Measurements from ENCODE around the gene TRIM44.

Gene TRIM44

GRCh38 chr11:35810045-35810645 is 147.6 kb downstream of the TRIM44 start:
- H3K4me3 ChIP-seq (ENCODE audit: low read length), result no peak overlapping the region
- TF ChIP-seq, protein P1, sequence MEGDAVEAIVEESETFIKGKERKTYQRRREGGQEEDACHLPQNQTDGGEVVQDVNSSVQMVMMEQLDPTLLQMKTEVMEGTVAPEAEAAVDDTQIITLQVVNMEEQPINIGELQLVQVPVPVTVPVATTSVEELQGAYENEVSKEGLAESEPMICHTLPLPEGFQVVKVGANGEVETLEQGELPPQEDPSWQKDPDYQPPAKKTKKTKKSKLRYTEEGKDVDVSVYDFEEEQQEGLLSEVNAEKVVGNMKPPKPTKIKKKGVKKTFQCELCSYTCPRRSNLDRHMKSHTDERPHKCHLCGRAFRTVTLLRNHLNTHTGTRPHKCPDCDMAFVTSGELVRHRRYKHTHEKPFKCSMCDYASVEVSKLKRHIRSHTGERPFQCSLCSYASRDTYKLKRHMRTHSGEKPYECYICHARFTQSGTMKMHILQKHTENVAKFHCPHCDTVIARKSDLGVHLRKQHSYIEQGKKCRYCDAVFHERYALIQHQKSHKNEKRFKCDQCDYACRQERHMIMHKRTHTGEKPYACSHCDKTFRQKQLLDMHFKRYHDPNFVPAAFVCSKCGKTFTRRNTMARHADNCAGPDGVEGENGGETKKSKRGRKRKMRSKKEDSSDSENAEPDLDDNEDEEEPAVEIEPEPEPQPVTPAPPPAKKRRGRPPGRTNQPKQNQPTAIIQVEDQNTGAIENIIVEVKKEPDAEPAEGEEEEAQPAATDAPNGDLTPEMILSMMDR (IDR thresholded peaks at IDR 0.05; ENCODE audit: insufficient read depth, low read depth, low read length, missing control alignments), result no peak
- DNase-seq (ENCODE audit: low read depth), result no peak

- TF ChIP-seq, protein P1 (IDR thresholded peaks at IDR 0.05; ENCODE audit: insufficient read depth, low read depth, low read length, missing control alignments), result no peak
- H3K4me3 ChIP-seq (ENCODE audit: low read length), result no peak overlapping the region
- no peak for DNase-seq (ENCODE audit: low read depth)
Measured at GRCh38 chr11:35811783-35812182, 149.2 kb downstream of the TRIM44 start.

DNA sequence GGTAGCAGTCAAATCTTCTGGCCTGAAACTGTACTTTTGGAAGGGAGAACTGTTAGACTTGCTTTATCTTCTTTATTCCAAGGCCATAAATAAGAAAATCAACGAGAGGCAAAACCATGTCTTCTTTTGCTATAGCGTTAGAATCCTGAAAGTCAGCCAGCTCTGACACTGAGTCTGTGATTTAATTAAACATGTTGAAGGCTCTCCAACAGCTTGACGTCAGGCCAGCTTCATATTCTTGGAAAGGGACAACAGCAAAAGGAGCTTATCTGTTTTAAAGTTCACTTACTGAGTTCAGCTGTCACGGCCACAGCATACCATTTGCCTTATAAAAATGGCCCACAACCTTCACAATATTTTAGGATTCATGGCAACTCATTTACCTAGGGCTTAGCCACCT is 150.3 kb downstream of the TRIM44 start:
- TF ChIP-seq, protein P1 (IDR thresholded peaks at IDR 0.05; ENCODE audit: insufficient read depth, low read depth, low read length, missing control alignments), result no peak
- H3K4me3 ChIP-seq (ENCODE audit: low read length), result no peak overlapping the region
- no peak for DNase-seq (ENCODE audit: low read depth)

GRCh38 chr11:35814081-35814695 is 151.6 kb downstream of the TRIM44 start:
- TF ChIP-seq, protein P1 (IDR thresholded peaks at IDR 0.05; ENCODE audit: insufficient read depth, low read depth, low read length, missing control alignments), result no peak
- peak; percentile 71 for DNase-seq (ENCODE audit: low read depth)
- H3K4me3 ChIP-seq (ENCODE audit: low read length), result no peak overlapping the region

- peak; percentile 23 for DNase-seq (ENCODE audit: low read depth)
- TF ChIP-seq, protein P1 (IDR thresholded peaks at IDR 0.05; ENCODE audit: insufficient read depth, low read depth, low read length, missing control alignments), result no peak
- no peak overlapping the region for H3K4me3 ChIP-seq (ENCODE audit: low read length)
Measured at GRCh38 chr11:35814720-35815305, 152.2 kb downstream of the TRIM44 start.

GRCh38 chr11:35815556-35816315 is 153.2 kb downstream of the TRIM44 start:
- TF ChIP-seq, protein P1 (IDR thresholded peaks at IDR 0.05; ENCODE audit: insufficient read depth, low read depth, low read length, missing control alignments), result no peak
- DNase-seq (ENCODE audit: low read depth), result no peak
- H3K4me3 ChIP-seq (ENCODE audit: low read length), result no peak overlapping the region
